T-helper 9 cell (primary cell): ENCODE measurements around the gene PARP14.
"Not testable (repeated sequence)": the region's sequence is repeated elsewhere in the genome, so short reads cannot be mapped to it uniquely, and the experiment has no call there.

ENCODE experiments used
- DNase-seq: peaks from one replicate; pipeline ENCODE4 v3.0.0-alpha.2; 2020

Gene PARP14

DNA sequence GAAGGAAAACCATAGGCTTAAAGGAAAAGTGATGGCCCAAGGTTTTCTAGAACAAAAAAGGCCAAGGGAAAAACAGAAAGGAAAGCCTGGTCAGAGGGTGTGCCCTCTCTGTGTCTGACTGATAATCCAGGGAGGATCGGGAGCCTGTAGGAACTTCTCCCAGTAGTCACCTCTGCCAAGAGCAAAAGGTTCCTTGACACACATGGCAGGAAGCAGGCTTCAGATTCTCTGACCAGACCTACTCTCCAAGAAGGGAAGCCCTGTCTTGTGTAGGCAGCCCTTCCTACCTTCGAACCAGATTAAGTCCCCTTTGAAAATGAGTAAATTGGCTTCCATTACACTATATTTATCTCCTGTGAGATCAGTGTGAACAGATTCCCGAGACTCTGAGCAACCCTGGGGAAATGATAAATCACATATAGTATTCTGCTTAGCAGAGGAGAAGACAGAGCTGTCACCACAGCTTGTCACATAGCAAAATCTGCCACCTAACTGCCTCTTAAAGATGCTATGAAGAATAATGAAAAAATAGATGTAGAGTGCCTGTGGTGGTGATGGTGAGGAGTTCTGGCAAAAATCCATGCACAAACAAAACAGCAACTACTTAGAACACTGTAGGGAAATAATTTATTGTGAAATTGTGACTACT, 38.8 kb downstream of the PARP14 start:
- no peak for DNase-seq

DNA sequence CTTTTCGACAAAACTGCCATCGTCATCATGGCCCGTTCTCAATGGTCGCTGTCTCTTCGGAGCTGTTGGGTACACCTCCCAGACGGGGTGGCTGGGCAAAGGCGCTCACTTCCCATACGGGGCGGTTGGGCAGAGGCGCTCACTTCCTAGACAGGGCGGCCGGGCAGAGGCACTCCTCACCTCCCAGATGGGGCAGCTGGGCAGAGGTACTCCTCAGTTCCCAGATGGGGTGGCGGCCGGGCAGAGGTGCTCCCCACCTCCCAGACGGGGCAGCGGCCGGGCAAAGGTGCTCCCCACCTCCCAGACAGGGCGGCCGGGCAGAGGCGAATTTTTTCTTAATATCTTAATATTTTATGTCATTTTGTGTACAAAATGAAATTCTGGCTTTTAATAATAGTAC, 44.5 kb downstream of the PARP14 start:
- DNase-seq, result no peak

DNA sequence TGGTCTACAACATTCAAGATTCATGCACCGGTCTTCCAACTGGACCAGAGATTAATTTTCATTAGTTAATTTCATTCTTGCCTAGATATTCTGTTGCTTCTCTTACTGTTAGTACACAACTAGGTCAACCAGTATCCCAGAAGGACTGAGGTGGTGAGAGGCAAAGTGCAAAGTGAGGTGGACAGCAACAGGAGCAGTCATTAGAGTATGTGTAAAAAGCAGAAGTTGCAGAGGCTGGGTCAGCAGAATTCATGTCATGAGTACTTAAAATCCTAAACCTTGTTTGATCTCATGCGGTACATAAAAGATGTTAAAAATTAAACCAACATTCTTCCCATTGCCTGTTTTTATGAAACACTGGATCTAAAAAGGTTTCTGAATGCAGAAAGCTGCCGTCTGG, 46.7 kb downstream of the PARP14 start:
- no peak for DNase-seq

DNA sequence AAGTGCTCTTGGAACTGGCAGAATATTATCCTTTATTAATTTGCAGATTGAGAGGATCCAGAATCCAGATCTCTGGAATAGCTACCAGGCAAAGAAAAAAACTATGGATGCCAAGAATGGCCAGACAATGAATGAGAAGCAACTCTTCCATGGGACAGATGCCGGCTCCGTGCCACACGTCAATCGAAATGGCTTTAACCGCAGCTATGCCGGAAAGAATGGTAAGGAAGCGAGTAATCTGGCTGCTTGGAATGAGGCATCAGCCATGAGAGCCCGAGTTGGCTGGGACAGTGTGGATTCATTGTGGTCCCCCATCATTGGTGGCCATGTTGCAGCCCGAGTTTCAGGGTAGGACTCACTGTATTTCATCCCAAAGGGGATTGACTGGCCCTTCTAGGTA, 47.1 kb downstream of the PARP14 start:
- no peak for DNase-seq

DNA sequence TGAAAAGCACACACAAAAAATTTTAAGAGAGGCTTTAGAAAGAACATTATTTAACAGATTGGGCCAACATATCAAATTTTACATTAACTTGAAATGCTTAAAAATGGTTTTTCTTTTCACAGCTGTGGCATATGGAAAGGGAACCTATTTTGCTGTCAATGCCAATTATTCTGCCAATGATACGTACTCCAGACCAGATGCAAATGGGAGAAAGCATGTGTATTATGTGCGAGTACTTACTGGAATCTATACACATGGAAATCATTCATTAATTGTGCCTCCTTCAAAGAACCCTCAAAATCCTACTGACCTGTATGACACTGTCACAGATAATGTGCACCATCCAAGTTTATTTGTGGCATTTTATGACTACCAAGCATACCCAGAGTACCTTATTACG, 47.5 kb downstream of the PARP14 start:
- no peak for DNase-seq

DNA sequence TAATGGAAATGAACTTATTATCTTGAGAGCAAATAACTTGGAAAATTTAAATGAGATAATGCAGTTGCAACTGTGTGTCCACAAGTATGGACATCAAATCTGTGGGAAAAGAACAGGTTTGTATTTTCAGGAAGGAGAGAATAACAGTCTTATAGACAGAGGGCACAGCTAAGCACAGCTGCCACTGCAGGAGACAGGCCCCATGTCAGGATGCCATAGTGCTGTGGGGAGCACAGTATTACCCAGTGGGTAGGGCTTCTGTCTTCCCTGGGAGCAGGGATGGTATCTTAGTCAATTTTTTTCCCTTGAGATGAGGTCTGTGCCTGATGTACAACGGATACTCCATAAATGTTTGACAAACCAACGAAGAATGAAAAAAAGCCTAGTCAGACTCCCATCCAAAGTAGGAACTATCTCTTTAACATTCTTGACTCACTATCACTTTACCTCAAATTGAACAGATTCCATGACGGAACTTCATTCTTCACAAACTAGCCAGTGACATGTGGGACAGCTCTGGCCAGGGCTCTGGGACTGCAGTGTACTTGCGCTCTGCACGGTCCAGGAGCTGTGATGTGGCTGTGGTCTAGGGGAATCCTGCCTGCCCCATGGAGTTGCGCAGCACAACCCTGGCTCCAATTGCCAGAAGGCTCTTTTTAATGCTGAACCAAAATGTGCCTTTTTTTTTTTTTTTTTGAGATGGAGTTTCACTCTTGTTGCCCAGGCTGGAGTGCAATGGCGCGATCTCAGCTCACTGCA, 48.3 kb downstream of the PARP14 start:
- DNase-seq, result no peak

DNA sequence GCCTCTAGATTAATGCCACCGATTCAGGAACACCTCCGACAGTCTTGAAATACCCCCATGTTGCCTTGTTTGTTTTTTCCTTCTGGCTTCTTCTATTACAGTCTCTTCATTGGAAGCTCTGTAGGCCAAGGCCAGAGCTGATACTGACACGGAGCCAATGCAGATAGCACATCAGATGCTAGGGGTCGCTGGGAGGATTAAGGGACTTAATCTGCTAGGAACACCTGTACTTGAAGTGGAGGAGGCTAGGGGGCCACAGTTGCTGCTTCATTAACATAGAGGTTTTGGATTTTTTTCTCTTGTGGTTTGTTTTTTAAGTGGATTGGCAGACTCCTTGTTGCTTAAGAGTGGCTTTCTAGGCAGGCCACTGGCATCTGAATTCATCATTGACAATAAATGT, 49.6 kb downstream of the PARP14 start:
- no peak for DNase-seq

DNA sequence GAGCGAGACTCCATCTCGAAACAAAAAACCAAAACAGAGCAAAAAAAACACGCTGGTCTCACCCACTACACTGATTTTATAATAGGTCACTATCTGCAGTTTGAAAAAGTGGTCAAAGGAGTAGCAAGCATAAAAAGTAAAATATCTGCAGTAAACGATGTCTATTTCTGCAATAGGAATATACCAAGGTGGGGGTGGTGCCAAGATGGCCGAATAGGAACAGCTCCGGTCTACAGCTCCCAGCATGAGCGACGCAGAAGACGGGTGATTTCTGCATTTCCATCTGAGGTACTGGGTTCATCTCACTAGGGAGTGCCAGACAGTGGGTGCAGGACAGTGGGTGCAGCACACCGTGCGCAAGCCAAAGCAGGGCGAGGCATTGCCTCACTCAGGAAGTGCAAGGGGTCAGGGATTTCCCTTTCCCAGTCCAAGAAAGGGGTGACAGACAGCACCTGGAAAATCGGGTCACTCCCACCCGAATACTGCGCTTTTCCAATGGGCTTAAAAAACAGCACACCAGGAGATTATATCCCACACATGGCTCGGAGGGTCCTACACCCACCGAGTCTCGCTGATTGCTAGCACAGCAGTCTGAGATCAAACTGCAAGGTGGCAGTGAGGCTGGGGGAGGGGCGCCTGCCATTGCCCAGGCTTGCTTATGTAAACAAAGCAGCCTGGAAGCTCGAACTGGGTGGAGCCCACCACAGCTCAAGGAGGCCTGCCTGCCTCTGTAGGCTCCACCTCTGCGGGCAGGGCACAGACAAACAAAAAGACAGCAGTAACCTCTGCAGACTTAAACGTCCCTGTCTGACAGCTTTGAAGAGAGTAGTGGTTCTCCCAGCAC, 52.3 kb downstream of the PARP14 start:
- not testable (repeated sequence) for DNase-seq

DNA sequence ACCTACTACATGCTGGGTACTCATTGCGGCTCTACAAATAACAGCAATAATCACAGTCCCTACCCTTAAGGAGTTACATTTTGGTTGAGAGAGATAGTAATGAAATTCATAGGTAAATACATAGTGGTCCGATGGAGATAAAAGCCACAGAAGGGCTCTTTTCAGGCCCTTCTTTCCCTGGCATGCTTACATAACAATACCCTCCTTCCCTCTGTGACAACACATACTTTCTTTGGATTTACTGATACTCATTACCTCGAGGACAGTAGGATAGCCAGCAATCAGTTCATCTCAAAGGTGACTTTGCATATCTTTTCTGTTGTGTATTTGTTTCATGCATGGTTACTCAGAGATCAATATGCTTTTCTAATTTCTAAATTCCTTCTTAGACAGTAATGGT, 58.5 kb downstream of the PARP14 start:
- DNase-seq, result no peak

DNA sequence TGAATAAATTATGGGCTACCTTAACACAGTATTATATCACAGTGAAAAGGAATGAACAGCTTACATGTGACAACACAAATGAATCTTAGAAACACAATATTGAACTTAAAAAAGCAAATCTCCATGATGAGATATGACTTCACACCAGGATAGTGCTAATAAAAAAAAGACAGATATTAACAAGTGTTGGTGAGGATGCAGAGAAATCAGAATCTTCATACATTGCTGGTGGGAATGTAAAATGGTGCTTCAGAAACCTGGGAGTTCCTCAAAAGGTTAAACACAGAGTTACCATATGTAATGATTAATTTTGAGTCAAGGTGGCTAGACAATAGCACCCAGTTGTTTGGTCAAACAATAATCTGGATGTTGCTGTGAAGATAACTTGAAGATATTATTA, 61.6 kb downstream of the PARP14 start:
- no peak for DNase-seq

DNA sequence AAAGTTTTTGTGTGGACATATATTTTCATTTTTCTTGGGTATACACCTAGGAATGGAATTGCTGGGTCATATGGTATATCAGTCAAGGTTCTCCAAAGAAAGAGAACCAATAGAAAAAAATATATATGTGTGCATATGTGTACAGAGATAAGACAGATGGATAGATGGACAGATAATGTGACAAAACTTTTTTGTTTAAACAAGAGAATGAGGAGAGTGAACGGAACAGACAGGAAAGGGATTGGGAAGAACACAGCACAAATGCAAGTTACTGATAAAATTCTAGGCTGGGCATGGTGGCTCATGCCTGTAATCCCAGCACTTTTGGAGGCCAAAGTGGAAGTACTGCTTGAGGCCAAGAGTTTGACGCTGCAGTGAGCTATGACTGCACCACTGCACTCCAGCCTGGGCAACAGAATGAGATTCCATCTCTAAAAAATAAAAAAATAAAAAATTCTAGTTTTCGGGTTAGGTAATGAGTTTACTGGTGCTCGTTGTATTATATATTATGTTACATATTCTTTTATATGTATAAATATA, 63.0 kb downstream of the PARP14 start:
- no peak for DNase-seq

DNA sequence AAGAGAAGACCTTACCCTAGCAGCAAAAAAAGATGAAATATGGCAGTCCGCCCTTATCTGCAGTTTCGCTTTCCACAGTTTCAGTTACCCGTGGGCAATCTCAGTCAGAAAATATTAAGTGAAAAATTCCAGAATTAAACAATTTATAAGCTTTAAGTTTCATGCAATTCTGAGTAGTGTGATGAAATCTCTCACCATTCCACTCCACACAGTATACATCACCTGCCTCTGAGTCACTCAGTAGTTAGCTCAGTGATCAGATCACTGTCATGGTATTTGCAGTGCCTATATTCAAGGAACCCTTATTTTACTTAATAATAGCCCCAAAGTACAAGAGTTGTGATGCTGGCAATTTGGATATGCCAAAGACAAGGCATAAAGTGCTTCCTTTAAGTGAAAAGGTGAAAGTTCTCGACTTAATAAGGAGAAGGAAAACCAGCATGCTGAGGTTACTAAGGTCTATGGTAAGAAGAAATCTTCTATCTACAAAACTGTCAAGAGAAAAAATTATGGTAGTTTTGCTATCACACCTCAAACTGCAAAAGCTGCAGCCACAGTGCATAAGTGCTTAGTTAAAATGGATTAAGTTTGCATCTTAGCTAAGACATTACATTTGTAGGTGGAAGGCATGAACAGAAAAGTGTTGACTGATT, 64.9 kb downstream of the PARP14 start:
- no peak for DNase-seq

DNA sequence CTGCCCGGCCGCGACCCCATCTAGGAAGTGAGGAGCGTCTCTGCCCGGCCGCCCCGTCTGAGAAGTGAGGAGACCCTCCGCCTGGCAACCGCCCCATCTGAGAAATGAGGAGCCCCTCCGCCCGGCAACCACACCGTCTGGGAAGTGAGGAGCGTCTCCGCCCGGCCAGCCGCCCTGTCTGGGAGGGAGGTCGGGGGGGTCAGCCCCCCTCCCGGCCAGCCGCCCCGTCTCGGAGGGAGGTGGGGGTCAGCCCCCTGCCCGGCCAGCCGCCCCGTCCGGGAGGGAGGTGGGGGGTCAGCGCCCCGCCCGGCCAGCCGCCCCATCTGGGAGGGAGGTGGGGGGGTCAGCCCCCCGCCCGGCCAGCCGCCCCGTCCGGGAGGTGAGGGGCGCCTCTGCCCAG, 66.7 kb downstream of the PARP14 start:
- DNase-seq, result not testable (repeated sequence)

DNA sequence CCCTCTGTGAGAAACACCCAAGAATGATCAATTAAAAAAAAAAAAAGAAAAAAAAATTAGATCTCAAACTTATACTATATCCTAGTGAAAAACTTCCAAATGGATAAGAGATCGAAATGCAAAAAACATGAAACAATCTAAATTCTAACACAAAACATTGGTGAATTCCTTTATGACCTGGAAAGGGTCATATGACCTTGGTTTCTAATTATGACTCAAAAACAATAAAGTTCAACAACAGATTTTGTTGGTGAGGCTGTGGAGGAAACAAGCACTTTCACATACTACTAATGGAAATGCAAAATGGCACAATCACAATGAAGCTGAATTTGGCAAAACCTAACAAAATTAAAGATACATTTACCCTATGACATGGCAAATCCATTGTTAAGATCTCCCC, 67.7 kb downstream of the PARP14 start:
- no peak for DNase-seq

DNA sequence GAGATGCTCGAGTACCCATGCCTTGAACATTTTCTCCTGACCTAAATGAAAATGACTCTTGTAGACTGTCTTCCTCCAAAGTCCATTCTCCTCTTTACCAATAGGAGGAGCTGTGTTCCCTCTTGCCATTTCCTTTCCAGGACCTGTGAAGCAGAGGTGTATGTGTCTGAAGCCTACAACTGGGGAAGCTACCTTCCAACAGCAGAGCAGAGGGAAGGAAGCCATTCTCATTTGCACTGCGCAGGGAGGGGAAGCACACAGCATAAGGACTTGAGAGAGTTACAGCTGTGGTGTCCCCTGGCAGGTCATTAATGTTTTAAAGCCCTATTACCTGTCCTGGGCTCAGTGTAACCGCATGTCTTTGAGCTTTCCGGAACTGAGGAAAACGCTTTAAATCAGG, 74.3 kb downstream of the PARP14 start:
- no peak for DNase-seq

DNA sequence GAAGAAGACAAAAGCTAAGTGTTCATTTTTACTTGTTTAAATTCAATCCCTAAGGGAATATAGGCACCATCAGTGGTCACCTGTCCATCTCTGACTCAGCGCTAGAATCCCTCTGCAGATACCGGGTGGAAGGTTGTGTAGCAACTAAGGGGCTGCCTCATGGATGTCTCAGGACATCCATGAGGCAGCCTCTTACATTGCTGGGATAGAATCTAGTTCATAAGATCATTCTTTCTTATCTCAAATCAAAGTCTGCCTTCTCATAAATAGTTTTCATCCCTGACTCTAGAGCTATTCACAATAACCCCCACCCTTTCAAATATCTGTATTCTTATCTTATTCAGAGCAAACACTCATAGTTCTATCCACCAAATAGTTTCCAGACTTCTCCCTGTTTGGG, 74.9 kb downstream of the PARP14 start:
- no peak for DNase-seq

DNA sequence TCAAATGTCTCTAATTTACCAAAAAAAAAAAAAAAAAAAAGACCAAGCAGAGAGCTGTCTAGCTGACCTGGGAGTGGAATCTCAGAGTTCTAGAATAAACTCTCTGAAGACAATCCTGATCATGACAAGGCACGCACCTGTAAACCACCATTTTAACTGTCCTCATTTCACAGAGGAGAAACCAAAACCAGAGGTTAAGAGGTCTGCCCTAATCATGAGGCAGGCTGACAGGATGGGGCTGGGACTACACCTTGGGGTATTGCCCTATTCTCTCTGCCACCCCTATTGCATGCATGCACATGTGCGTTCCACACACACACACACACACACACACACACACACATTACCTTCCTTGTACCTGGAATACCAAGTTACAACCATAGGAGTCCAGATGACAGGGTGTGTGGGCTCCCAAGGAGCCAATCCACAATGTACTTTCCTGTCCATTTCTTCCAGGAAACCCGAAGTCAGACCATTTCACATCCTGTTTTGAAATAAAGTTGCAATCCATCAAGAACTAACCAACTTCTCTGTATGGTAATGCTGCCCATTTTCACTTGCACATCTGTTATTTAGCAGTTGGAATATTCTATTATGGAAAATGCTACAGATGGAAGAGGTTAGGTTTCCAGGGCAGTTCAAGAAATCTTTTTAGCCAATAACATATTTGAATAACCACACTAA, 78.4 kb downstream of the PARP14 start:
- DNase-seq, result no peak

DNA sequence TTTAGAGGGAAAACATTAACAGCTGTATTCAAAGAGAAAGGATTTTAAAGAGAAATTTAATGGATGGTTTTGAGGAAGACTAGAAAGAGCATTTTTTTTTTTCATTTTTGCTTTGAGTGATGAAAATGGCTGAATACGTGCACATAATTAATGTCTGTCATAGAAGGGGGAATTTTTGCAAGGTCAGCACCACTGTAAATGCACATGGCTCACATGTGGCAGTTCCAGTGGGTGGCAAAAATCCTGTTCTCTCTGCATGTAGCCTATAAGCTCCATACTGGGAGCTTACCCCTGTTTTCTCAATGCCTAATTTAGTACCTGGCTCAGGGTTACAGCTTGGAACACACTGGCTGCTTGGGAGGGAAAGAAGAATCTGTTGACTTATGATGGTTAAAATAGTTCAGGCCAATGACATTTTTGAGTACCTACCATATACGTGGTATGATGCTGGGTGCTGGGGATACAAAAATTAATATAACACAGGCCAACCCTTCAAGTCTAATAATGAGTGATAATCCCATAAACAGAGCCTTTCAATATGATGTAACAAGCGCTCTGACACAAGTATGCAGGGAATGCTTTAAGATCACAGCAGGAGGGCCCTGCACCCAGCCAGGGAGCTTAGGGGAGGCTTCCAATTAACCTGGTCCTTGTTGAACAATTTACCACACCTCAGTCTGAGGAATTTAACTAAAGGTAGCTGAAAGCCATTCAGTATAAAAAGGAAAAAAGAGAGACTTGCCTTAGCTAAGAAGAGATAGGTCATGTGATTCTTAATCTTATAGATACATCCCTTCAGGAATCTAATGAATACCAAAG, 80.0 kb downstream of the PARP14 start:
- no peak for DNase-seq

DNA sequence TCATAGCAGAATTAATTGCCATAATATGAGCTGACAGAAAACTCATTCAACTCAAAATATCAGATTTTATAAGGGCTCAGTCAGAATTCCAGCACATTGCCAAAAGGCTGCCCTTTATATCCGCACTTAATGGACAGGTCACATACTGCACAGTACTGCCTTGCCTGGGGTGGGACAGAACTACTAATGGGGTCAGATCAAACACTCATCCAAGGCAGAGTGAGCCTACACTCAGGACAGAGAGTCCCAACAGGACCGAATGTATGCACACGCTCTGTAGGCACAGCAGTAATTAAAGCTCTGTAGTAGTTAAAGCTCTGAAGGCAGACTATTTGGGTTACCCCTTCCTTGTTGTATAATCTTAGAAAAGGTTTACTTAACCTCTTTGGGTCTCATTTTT, 85.8 kb downstream of the PARP14 start:
- DNase-seq, result no peak

DNA sequence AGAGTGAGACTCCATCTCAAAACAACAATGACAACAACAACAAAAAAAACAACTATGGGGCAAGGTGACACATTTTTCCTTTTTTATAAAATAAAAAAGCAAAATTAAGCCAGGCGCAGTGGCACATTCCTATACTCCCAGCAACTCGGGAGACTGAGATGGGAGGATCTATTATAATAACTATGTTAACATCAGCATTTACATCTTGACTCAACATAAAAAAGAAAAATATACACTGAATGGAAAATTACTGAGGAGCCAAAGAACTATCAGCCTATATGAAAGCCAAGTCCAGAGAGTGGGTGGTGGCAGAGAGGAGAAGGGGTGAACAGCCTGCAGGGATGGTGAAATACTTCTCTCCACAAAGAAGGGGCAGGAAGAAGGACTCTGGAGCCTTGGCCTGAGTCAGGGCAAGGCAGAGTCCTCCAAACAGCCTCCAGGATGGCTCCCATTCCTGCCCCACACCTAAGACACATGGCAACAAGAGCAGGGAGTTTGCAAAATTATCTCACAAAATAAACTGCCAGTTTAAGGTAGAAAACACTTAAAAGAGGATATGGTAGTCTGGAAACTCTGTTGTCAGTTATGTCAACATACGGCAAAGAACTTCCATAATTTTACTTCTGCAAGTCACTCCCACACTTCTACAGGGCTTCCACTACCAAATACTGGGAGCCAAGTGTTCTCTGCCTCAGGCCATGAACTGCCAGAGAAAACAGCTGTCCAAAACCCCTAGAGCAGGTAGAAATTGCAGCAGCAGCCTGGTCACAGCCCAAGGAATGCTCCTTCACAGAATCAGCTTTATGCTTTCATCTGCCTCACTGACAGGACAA, 87.1 kb downstream of the PARP14 start:
- no peak for DNase-seq
